ENCODE results near the gene SPTY2D1. TPM values are rescaled to one million over a fixed set of nuclear protein-coding genes. Genes with fewer than 3 reads are reported as not detected.

The SPTY2D1 gene
- total RNA-seq, 1 donor from 2014 or later: 25.3 TPM

DNA sequence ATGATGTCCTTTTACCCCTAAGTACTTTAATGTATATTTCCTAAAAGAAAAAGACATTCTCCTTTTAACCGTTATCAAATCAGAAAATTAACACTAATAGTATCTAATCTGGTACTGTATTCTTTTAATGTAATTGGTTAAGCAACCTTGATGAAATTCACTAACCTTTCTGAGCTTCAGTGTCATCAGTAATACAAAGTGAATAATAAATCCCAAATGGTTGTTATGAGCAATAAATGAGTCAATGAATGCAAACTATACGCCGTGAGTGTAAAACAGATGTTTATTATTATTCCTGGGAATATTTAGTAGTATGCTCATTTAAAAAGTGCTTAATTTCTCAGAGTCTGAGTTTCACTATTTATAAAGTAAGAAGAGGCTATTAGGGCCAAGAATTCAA is 67.1 kb downstream of the SPTY2D1 start:
- intact Hi-C loops (cut with micrococcal nuclease): no loop called here

DNA sequence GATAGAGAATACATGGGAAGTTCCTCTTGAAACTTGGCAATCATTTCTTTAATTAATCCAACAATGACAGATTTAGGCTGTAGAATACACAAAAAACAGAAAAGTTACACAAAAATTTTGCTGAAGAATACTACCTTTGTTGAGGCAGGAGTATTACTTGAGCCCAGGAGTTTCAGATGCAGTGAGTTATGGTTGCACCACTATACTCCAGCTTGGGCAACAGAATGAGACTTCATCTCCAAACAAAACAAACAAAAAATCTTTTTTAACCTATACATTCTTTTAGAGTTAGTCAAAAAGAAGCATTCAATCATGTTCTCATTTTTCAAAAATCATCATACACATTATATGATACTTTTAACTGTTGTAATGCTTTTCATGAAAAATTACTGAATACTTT is 67.7 kb downstream of the SPTY2D1 start:
- intact Hi-C loops (cut with micrococcal nuclease): no loop called here

DNA sequence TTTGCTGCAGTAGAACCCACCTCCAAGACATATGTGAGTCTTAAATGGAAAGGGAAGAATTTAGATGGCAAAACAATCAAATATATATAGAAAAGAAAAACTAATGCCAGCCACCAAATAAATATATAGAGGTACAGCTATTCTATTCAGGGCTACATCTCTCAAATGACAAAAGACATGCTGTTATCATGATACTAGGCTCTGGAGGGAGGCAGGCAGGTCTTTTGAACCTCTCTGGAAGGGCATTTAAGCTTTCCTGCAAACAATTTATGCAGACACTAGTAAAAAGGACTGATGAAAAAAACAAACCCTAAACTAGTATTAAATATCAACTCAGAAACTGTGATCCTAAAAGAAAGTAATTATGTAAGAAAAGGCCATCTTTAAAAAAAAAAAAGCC is 70.0 kb downstream of the SPTY2D1 start:
- intact Hi-C loops (cut with micrococcal nuclease): no loop called here

DNA sequence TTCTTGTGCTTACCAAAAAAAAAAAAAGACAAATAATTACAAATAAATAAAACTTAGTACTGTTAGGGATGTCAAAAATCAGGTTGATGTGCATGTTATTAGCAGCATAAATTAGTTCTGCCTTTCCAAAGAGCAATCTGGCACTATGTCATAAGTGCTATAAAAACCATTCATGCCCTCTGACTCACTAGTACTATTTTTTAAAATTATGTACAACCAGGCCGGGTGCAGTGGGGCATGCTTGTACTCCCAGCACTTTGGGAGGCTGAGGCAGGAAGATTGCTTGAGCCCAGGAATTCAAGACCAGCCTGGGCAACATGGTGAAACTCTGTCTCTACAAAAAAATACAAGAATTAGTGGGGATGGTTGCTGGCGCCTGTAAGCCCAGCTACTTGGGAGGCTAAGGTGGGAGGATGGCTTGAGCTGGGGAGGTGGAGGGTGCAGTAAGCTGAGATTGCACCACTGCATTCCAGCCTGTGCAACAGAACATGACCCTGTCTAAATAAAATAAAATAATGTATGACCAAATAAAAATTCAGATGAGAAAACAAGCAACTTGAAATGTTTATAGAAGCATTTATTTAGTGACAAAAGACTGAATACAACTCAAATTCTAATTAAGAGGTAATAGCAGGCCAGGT is 70.9 kb downstream of the SPTY2D1 start:
- intact Hi-C loops (cut with micrococcal nuclease): no loop called here

Other genes with a start within 250 kb of the SPTY2D1 start
- gene LDHA, start 239.8 kb downstream of the SPTY2D1 start, total RNA-seq: 1,201 and 1,212 TPM in 2 replicates
- gene LDHC, start 222.0 kb downstream of the SPTY2D1 start, total RNA-seq: not detected in 2 replicates
- 0.11 TPM in 1 of 2 replicates, not detected in the other for gene LDHAL6A, start 178.5 kb downstream of the SPTY2D1 start, total RNA-seq
- 42.9 and 46.6 TPM in 2 replicates for gene TSG101, start 107.4 kb downstream of the SPTY2D1 start, total RNA-seq
- gene UEVLD, start 45.6 kb downstream of the SPTY2D1 start, total RNA-seq: 15.1 and 17.4 TPM in 2 replicates
- 2.2 and 2.6 TPM in 2 replicates for gene MISFA, start 34.6 kb downstream of the SPTY2D1 start, total RNA-seq
- 0.52 and 1.1 TPM in 2 replicates for gene TMEM86A, start 64.4 kb upstream of the SPTY2D1 start, total RNA-seq
- 0.05 and 0.48 TPM in 2 replicates for gene IGSF22, start 91.8 kb upstream of the SPTY2D1 start, total RNA-seq
- gene PTPN5, start 157.5 kb upstream of the SPTY2D1 start, total RNA-seq: not detected in 2 replicates

Measured in T-helper 2 cell treated with Interferon-gamma antibody and Interleukin-4, amounts not matched to agents 100 ng/mL and 5 ng/mL, for 36 hours (primary cell).